Mucosa of descending colon (tissue), 3 donors: ENCODE results near the gene WWP2. TPM values are rescaled to one million over a fixed set of nuclear protein-coding genes. Genes with fewer than 3 reads are reported as not detected.
A peak's percentile ranks its signal among the peaks of the same experiment; 100 is the strongest.
"Not testable (repeated sequence)": the region's sequence is repeated elsewhere in the genome, so short reads cannot be mapped to it uniquely, and the experiment has no call there.

Experiments
- ATAC-seq: fragments of 200-7000 bp; cut with Tn5 transposase; one replicate; pipeline ENCODE4 v1.9.1; 2020; ENCODE audit warnings: mild to moderate bottlenecking, moderate library complexity
- DNase-seq, 3 donors: peaks; one replicate each; pipeline ENCODE4 v3.0.0-alpha.2; 2020
- H3K36me3 ChIP-seq: fragments of 200-600 bp; one replicate; pipeline ENCODE4 v1.8.0; 2021; ENCODE audit warnings: low read depth, mild to moderate bottlenecking
- H3K4me1 ChIP-seq: fragments of 200-600 bp; one replicate; pipeline ENCODE4 v1.8.0; 2021; ENCODE audit warnings: low read depth, mild to moderate bottlenecking
- H3K4me3 ChIP-seq: fragments of 200-600 bp; one replicate; pipeline ENCODE4 v1.8.0; 2021; ENCODE audit warnings: mild to moderate bottlenecking
- H3K9me3 ChIP-seq: fragments of 200-600 bp; one replicate; pipeline ENCODE4 v1.8.0; 2021; ENCODE audit warnings: mild to moderate bottlenecking
- intact Hi-C, 2 donors: fragments of 100-400 bp; cut with DNase I in 1 of 2; cut with micrococcal nuclease in 1 of 2; formaldehyde crosslinking; loops; one replicate each; pipeline versions ENCODE4 v1.11.0 to v1.11.1; 2022; cut with DNase I, micrococcal nuclease
- total RNA-seq, 3 donors: library from RNA; stranded (reverse); fragmentation: NEBNext Ultra II Directional in 2 of 3; extraction: Animal tissue kit (Norgen Biotek cat#: 25700) in 2 of 3; gene quantifications; one replicate each; pipeline versions ENCODE4 v1.2.1 to v1.2.4, GENCODE V29; 2021 to 2023
- TF ChIP-seq, protein P1 (sequence below): fragments of 200-600 bp; IDR thresholded peaks from one replicate; pipeline ENCODE4 v1.8.0; 2022; ENCODE audit warnings: antibody characterized with exemption, mild to moderate bottlenecking
- donor health status: DM: no; HTN: no; CAD: no; lungs with moderate emphysema.
- donor health status: DM: no; HTN: no; CAD: no.
- donor health status: DM: no; HTN: yes; CAD: no.

WWP2 gene
- total RNA-seq, 3 donors from 2014 or later: 70.2 to 110 (median 94.2) TPM

DNA sequence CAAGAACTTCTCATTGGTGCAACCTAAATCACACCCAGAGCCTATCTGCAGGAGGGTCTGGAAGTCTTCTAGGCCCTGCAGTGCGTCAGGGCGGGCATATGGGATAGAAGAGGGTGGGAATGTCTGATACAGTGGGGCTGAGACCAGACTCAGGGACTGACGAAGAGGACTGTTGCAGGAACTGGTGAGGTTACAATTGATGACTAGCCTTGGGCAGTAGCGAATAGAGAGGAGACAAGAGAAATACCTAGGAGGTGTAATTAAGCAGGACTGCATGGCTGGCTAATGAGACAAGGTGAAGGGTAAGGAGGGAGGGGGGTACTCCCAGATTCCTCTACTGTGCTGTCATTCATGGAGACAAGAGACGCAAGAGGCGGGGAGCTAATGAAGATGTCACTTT is 91.3 kb downstream of the WWP2 start:
- no peak for DNase-seq
- intact Hi-C loops: no loop called here
- TF ChIP-seq, protein P1, sequence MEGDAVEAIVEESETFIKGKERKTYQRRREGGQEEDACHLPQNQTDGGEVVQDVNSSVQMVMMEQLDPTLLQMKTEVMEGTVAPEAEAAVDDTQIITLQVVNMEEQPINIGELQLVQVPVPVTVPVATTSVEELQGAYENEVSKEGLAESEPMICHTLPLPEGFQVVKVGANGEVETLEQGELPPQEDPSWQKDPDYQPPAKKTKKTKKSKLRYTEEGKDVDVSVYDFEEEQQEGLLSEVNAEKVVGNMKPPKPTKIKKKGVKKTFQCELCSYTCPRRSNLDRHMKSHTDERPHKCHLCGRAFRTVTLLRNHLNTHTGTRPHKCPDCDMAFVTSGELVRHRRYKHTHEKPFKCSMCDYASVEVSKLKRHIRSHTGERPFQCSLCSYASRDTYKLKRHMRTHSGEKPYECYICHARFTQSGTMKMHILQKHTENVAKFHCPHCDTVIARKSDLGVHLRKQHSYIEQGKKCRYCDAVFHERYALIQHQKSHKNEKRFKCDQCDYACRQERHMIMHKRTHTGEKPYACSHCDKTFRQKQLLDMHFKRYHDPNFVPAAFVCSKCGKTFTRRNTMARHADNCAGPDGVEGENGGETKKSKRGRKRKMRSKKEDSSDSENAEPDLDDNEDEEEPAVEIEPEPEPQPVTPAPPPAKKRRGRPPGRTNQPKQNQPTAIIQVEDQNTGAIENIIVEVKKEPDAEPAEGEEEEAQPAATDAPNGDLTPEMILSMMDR: no peak
- Histone ChIP-seq H3K36me3 (no peaks in the 10 kb centered on the region), H3K4me3 (no peak overlapping the region), H3K9me3 (no peaks in the 10 kb centered on the region), H3K4me1 (peaks cover 12% of the 10 kb centered on the region)
- no peak for ATAC-seq

DNA sequence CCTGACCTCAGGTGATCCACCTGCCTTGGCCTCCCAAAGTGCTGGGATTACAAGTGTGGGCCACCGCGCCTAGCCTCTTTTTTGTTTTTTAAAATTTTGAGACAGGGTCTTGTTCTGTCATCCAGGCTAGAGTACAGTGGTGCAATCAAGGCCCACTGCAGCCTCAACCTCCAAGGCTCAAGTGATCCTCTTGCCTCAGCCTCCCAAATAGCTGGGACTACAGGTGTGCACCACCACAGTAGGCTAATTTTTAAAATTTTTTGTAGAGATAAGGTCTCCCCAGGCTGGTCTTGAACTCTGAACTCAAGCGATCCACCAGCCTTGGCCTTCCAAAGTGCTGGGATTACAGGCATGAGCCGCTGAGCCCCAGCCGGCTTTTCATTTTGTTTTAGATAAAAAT is 92.6 kb downstream of the WWP2 start:
- H3K4me1 ChIP-seq: peaks cover 13% of the 10 kb centered on the region
- intact Hi-C loops, H3K4me3 ChIP-seq, DNase-seq, ATAC-seq, H3K36me3 ChIP-seq, H3K9me3 ChIP-seq: not testable (repeated sequence)

DNA sequence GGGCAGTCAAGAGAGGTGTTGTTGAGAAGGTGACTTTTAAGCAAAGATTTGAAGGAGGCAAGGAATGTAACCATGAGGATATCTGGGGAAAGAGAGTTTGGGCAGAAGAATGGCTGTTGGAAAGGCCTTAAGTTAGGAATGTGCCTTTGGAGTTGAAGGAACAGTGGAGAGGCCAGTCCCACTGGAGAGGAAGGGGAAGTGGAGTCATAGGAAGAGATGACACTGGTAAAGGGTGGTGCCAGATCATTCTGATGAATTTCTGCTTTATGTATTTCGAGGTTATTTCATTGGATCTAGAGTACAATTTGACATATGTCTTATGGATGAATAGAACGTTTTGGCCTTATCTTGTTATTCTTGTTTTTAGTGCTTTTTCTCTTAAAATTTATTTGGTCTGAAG is 93.5 kb downstream of the WWP2 start:
- Histone ChIP-seq H3K4me3 (no peak overlapping the region), H3K9me3 (no peaks in the 10 kb centered on the region), H3K4me1 (peaks cover 14% of the 10 kb centered on the region), H3K36me3 (no peaks in the 10 kb centered on the region)
- intact Hi-C loops: no loop called here
- DNase-seq (no peak), ATAC-seq (no peak)
- TF ChIP-seq, protein P1: no peak

DNA sequence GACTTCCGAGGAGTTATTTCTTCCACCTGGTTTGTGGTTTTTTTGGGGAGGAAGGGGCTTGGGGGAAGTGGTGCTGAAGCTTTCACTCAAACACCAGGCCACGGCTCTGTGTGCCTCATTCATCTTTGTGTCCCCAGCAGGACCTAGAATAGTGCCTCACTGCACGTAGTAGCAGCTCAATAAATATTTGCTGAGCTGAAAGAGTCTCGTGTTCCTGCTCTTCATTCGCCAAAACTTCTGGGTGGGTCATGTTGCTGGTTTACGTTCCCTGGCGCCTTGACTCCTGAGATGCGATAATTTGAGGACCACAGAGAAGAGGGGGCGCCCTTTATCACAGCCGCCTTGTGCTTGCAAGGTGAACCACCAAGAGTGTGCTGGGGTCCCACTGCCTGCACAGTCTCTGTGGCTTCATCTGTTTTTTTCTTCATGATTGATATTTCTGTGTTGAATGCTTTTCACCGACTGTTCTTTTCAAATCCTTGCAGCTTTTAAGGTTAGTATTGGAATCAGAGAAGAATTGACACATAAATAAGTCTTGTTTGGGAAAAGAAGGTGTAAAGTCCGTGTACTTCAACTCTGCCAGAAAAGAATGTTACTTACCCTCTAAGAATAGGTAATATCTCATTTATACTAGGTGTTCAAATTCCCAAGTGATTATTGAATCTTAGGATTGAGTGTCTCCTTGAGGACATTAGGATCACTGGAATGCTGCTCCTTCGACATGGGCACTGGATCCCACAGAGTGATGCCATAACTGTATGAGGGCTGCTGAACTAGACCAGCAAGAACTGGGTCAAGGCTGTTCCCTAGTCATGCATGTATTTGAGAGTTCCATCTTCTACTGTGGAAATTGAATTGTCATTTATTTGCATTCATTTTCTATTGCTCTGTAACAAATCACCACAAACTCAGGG is 96.3 kb downstream of the WWP2 start:
- DNase-seq (no peak), ATAC-seq (peak; percentile 17)
- TF ChIP-seq, protein P1: no peak
- H3K36me3 ChIP-seq: no peaks in the 10 kb centered on the region
- no peaks in the 10 kb centered on the region for H3K9me3 ChIP-seq
- intact Hi-C loops: no loop called here
- no peak overlapping the region for H3K4me3 ChIP-seq
- peaks cover 28% of the 10 kb centered on the region for H3K4me1 ChIP-seq

DNA sequence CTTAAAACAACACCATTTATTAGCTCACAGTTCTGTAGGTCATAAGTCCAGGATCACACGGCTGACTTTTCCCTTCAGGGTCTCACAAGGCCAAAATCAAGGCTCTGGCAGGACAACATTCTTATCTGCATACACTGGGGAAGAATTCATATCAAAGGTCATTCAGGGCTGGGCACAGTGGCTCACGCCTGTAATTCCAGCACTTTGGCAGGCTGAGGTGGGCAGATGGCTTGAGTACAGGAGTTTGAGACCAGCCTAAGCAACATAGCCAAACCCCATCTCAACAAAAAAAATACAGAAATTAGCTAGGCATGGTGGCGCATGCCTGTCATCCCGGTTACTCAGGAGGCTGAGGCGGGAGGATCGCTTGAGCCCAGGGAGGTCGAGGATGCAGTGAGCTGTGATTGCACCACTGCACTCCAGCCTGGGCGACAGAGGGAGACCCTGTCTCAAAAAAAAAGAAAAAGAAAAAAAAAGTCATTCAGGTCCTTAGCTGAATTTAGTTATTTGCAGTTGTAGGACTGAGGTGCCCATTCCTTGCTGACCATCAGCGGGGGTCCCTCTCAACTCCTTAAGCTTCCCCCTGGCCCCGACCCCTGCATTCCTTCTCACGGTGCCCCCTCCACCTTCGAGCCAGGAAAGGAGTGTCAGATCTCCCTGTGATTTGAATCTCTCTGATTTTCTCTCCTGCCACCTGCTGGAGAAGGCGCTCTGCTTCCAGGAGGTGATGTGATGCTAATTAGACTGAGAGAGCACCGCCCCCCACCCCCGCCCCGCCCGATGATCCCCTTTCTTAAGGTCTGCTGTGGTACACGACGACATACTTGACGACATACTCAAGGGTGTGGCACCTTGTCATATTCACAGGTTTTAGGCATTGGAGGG is 97.2 kb downstream of the WWP2 start:
- Histone ChIP-seq H3K4me1 (peaks cover 28% of the 10 kb centered on the region), H3K36me3 (no peaks in the 10 kb centered on the region), H3K4me3 (no peak overlapping the region), H3K9me3 (no peaks in the 10 kb centered on the region)
- peak; percentile 74 for ATAC-seq
- TF ChIP-seq, protein P1: no peak
- intact Hi-C loops: no loop called here
- peak; percentile 60 to 82 (median 73) for DNase-seq
